GM19372 (cell line): ENCODE data around the gene BIRC6.
"Not testable (repeated sequence)": the region's sequence is repeated elsewhere in the genome, so short reads cannot be mapped to it uniquely, and the experiment has no call there.

Experiments used
- ATAC-seq: cut with Tn5 transposase; IDR thresholded peaks from one replicate; pipeline ENCODE4 v1.9.1; 2021; ENCODE audit warnings: mild to moderate bottlenecking, low read depth, moderate library complexity; ENCODE audit not compliant: unreplicated experiment

Gene BIRC6

DNA sequence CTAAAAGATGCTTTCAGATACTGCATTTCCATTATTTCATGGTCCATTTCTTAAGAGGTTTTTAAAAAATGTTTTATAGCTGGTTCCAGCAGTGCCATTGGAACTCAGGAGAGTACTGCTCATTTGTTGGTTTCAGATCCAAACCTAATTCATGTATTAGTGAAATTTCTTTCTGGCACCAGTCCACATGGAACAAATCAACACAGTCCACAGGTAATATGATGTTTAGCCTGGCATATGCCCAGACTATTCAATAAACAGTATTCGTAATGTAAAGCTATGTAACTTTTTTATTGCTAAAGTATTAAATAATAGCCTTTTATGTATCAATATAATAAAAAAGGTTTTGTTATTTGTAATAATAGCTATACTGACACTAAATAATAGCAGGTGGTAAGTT lies 134.5 kb downstream of the BIRC6 start:
- no peak for ATAC-seq

DNA sequence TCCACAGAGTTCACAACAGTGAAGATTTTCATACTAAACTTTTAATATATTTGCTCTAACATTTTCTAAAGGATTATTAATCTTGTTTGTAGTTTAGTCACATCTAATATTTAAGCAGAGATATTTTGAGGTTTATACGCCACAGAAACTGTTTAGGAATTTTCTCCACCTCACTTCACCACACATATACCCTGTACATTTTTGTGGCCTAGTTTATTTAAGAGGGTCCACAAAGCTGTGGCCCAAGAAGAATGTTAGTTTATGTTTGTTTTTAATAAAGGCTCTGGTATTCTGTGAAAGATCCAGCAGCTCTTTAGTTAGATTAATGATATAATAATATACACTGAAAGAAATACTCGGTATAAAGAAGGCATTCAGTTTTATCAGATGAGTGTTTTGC lies 138.3 kb downstream of the BIRC6 start:
- no peak for ATAC-seq

- ATAC-seq: no peak
Measured at GRCh38 chr2:32496662-32497061, 139.8 kb downstream of the BIRC6 start.

DNA sequence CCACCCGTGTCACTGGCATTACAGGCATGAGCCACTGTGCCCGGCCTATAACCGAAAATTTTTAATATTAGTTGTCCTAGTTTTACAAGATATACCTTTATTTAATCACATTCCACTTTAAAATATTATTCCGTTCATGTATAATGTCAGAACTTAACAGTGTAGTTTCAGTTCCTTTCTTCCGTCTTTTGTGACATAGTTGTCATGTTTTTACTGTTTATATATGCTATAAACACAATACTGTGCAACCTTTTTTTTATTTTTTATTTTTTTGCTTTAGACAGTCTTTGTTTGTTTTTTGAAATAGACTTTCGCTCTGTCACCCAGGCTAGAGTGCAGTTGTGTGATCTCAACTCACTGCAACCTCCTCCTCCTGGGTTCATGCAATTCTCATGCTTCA lies 141.5 kb downstream of the BIRC6 start:
- no peak for ATAC-seq

- ATAC-seq: no peak
Measured at GRCh38 chr2:32502941-32503340, 146.1 kb downstream of the BIRC6 start.

DNA sequence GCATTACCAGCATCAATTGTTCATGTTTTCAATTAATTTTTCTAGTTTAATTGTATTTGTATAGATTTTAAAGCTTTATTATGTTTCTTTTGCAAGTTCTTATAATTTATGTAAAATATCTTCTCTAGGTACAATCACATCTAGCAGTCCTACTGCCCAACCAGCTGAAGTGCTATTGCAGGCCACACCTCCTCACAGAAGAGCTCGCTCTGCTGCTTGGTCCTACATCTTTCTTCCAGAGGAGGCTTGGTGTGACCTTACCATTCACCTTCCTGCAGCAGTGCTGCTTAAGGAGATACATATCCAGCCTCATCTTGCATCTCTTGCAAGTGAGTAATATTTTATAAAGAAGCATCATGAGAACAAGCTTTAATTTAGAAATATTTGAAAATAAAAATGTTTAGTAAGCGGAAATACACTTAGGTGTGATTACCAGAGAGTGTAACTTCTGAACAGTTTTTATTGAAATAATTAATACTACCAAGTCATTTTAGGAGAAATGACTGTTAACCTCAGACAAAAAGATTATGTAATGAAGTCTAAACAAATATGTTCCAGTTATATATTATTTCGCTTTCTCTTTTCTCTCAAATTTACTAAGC lies 148.2 kb downstream of the BIRC6 start:
- ATAC-seq: no peak

- ATAC-seq: no peak
Measured at GRCh38 chr2:32506446-32506845, 149.6 kb downstream of the BIRC6 start.

DNA sequence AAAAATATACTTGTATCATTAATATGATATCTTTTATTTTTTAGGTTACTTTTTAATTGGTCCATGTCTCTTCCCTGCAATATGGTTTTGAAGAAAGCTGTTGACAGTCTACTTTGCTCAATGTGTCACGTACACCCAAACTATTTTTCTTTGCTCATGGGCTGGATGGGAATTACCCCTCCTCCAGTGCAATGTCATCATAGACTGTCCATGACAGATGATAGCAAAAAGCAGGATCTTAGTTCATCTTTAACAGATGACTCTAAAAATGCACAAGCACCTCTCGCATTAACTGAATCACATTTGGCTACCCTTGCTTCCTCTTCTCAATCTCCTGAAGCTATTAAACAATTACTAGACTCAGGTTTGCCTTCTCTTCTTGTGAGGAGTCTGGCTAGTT lies 158.1 kb downstream of the BIRC6 start:
- no peak for ATAC-seq

DNA sequence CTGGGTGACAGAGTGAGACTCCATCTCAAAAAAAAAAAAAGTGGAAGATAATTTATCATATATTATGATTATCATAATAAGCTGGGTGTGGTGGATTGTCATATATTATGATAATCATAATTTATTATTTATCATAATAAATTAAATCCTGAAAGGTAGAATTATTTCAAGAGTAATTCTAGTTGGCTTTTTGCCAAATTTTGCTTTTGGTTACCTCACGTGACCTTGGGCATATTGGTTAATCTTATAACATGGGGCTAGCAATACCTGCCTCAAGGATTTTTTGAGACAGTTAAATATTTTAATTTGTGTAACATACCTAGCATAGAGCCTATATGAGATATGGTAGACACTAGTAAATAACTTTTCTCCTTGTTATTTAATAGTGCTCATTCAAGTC lies 159.7 kb downstream of the BIRC6 start:
- no peak for ATAC-seq

GRCh38 chr2:32522770-32523169 lies 165.9 kb downstream of the BIRC6 start:
- ATAC-seq: no peak

- ATAC-seq: no peak
Measured at GRCh38 chr2:32523686-32524085, 166.9 kb downstream of the BIRC6 start.

DNA sequence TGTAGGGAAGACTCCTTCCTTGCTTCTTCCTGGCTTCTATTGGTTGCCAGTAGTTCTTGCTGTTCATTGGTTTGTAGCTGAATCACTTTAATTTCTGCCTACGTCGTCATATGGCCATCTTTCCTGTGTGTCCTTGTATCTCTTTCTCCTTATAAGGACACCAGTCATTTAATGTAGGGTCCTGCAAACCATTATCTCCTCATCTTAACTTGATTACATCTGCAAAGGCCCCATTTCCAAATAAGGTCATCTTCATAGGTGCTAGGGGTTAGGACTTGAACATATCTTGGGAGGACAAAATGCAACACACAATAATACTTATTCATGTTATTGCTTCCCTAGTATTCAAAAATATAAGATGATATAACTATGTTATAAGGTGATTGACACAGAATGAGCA lies 175.5 kb downstream of the BIRC6 start:
- no peak for ATAC-seq

- no peak for ATAC-seq
Measured at GRCh38 chr2:32532961-32533360, 176.1 kb downstream of the BIRC6 start.

- ATAC-seq: no peak
Measured at GRCh38 chr2:32534831-32535230, 178.0 kb downstream of the BIRC6 start.

DNA sequence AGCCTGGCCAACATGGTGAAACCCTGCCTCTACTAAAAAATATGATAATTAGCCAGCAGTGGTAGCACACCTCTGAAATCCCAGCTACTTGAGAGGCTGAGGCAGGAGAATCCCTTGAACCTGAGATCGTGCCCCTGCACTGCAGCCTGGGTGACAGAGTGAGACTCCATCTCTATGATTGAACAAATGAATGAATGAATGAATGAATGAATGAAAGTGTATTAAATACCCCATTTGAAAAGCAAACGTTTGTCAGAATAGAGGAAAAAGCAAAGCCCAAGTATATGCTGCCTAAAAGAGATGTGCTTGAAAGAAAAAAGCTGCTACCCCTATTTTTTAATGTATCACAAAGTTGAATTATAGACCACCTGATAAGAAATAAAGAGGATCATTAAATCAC lies 181.9 kb downstream of the BIRC6 start:
- no peak for ATAC-seq

- ATAC-seq: not testable (repeated sequence)
Measured at GRCh38 chr2:32552483-32552882, 195.7 kb downstream of the BIRC6 start.

DNA sequence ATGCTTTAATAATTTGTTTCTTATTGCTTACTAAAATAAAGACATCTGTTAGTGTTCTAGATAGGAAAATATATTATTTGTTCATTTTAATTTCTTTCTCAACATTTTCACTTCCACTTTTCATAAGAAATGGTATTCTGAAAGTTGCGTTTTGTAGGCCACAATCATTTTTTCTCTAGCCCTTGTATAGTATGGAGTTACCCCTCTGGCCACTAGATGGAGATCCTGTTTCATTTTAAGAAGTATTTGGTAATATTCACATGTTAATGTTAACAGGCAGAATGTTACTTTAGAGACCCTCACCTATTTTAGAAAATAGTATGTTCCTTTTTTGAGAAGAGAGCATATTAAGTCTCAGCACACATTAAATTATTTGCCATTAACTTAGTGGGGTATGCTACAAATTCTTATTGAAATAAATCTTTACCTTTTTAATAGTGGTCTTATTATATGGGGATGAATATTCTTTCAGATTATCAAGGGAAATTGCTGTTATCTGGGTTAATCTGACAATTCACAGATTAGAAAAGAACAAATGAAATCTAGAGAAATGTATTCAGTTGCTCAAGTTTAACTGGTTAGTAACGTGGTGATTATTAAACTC lies 197.1 kb downstream of the BIRC6 start:
- peak; percentile 76 for ATAC-seq

DNA sequence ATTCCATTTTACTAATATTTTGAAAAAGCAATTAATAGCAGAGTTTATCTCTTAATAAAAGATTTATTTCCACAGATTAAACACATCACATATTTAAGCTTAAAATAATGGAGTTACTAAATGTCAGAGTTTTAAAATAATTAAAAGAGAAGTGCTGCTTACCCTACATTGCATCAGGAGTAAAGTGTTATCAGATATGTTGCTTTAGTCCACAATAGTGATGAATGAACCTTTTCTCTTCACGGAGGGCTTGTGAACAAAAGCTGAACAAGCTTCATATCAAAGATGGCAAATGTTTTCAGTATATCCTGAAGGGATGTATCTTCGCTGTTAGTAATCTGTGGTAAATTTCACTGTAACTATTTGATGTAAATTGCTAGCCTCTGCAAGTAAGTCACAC lies 201.7 kb downstream of the BIRC6 start:
- no peak for ATAC-seq

GRCh38 chr2:32559136-32559535 lies 202.3 kb downstream of the BIRC6 start:
- no peak for ATAC-seq

- no peak for ATAC-seq
Measured at GRCh38 chr2:32562906-32563305, 206.1 kb downstream of the BIRC6 start.

DNA sequence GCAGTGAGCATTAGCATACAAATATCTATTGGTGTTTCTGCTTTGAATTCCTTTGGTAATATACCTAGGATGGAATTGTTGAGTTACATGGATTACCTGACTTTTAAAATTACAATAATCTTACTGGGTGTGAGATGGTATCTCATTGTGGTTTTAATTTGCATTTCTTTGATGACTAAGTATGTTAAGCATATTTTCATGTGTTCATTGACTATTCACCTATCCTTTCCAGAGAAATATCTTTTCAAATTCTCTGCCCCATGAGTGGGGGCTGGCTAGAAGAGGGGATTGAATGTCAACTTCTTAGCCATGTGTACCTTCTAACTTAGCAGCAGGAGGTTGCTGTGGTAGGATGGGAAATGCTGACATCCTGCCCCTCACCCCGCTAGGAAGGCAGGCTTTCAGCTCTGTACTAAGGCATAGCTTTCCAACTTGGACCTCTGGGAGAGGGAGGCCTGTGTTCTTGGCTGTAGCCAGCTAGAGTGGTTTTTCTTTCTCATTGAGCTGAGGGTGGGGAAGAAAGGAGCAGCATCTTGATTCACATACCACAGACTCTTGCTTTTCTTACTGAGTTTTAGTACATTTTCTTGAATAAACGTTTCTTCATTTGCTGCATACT lies 207.7 kb downstream of the BIRC6 start:
- ATAC-seq: no peak

- no peak for ATAC-seq
Measured at GRCh38 chr2:32565902-32566301, 209.1 kb downstream of the BIRC6 start.
